T-helper 22 cell (primary cell): ENCODE measurements around the gene DCC.

Source experiments
- DNase-seq: peaks from one replicate; pipeline ENCODE4 v3.0.0-alpha.2; 2020; ENCODE audit warnings: low read depth

DCC gene

GRCh38 chr18:52427521-52428175 lies 87.7 kb downstream of the DCC start:
- no peak for DNase-seq

DNA sequence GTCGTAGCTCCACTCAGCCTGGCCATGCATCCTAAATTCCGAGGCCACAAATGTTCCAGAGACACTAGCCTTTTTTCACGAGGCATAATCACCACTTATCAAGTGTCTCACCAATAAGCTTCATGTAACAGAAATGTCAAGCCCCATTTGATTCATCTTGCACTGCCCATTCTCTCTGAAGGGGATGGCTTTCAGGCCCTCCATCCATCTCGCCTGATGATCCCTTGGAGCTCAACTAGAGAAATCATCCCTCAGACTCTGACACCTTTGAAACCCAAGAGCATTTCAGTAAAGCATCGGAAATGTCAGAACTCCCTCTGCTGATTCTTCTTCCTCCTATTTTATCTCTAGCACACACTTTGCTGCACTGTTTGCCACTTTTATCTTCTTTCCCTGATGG lies 91.7 kb downstream of the DCC start:
- no peak for DNase-seq

GRCh38 chr18:52433797-52434196 lies 93.8 kb downstream of the DCC start:
- DNase-seq, result no peak

DNA sequence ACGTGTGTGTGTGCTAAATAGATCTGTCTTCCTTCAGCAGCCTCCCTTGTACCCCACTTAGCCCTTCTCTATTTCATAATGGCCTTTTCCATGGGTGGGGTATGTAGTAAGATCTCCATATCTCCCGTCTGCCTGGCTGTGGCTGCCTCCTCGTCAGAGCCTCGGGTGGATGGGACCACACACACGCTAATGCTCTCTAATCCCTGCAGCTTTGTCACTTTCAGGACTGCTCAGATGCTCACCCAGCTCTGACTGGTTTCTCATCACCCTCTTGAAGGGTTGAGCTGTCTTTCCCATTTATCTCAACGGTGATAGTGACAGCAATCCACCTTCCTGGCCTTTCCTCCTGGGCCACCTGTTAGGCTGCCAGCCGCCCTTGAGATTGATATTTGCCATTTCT lies 95.3 kb downstream of the DCC start:
- DNase-seq, result no peak

- DNase-seq, result no peak
Observed at GRCh38 chr18:52437161-52437560, 97.2 kb downstream of the DCC start.

DNA sequence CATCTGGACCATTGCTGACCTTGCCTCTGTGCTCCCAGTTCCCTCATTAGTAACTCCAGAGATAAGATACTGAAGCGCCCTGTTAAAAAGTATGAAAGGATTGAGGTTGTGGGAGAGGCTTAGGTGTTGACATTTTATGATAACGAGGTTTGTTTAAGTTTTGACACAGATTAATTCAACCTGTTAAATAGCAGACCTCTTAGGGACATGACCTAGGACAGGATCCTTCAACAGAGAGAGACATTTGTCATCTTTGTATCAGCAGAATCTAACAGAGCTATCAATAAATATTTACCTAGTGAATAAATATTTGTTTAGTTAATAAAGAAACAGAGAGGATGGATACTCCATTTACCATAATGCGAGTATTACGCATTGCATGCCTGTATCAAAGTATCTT lies 99.5 kb downstream of the DCC start:
- no peak for DNase-seq

DNA sequence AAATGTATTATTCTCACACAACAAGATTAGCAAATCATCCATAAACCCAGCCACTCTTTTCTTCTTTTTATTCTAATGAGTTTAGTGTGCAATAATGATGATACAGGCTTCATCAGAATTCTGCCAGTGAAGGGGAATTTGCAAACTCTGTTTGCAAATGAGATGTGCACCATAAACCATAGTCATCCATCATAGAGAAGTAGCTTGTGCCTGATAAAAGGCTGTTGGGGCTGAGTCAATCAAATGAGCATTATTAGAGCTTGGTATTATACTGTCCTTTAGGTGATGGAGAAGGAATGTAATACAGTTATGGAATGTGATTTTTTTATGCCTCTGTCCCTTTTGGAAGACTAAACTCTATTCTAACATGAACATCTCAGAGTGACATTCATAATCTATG lies 101.8 kb downstream of the DCC start:
- no peak for DNase-seq

- no peak for DNase-seq
Observed at GRCh38 chr18:52442686-52443085, 102.7 kb downstream of the DCC start.

GRCh38 chr18:52451256-52451655 lies 111.3 kb downstream of the DCC start:
- DNase-seq, result no peak

DNA sequence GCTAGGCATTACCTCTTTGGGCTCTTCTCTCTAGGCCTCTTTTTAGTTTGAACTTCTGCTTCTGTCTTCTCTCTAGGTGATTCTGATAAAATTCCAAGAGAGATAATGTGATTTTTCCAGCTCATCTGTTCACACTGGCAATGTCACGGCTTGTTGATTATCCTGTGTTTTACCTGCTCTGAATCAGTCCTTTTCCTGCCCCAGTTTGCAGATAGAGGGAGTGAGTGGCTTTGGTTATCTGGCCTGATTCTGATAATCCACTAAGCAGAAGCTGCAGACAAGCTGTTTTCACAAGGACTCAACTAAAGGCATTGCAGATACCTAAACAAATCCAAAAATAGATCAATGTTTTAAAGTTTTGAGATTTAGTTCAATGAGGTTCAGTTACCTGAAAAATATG lies 111.9 kb downstream of the DCC start:
- DNase-seq, result no peak

- DNase-seq, result no peak
Observed at GRCh38 chr18:52452427-52452826, 112.4 kb downstream of the DCC start.

DNA sequence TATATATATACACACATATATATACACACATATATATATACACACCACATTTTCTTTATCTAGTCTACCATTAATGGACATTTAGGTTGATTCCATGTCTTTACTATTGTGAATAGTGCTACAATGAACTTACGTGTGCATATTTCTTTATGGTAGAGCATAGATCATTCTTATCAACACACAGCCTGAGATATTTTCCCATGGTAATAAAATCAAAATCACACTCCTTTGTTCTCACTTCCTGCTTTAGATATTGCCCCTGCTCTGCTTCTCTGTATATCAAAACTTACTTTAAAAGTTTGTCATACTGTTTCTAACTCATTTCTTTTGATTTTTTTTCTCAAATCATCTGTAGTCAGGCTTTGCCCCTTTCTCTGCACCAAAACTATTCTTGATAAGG lies 119.9 kb downstream of the DCC start:
- DNase-seq, result no peak

GRCh38 chr18:52462853-52463252 lies 122.9 kb downstream of the DCC start:
- no peak for DNase-seq

GRCh38 chr18:52465391-52465790 lies 125.4 kb downstream of the DCC start:
- DNase-seq, result no peak

- no peak for DNase-seq
Observed at GRCh38 chr18:52468496-52468895, 128.5 kb downstream of the DCC start.

DNA sequence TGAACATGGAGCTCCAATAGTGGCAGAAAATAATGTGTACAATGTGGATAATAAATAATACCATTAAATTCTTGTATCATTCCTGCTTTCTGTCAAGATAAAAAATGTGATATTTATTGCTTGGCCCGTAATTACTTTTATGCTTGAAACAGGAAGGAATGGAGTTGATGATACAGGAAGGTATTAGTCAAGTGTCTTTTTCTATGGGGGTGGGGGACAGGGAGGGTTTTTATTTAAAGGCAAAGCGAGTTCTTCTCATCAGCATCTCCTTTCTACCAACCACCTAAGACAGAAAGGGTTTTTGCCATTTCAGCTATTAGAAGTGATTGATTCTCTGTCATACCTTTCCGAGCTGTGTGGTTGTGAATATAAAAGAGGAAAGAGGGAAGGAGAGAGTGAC lies 135.3 kb downstream of the DCC start:
- no peak for DNase-seq

- no peak for DNase-seq
Observed at GRCh38 chr18:52481116-52481515, 141.1 kb downstream of the DCC start.

GRCh38 chr18:52484977-52485376 lies 145.0 kb downstream of the DCC start:
- DNase-seq, result no peak

GRCh38 chr18:52486052-52486451 lies 146.1 kb downstream of the DCC start:
- DNase-seq, result no peak

- DNase-seq, result no peak
Observed at GRCh38 chr18:52489396-52490306, 149.7 kb downstream of the DCC start.

GRCh38 chr18:52496426-52496825 lies 156.4 kb downstream of the DCC start:
- DNase-seq, result no peak

DNA sequence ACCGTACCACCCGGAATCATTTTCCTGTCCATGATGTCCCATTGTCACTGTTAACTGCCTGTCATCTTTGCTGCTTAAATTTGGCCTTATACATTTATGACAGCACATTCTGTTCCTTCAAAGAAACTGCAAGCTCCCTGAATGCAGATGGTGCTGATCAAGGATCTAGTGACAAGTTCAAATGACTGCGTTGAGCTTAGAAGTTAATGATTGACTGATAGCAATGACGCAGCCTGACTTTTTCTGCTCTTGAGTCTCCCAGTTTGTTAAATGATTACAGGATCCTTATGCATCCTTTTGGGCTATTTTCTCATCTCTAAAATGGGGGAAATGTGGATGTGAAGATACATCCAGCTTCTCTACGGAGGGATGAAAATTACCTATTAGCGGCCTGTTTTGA lies 159.0 kb downstream of the DCC start:
- DNase-seq, result no peak

DNA sequence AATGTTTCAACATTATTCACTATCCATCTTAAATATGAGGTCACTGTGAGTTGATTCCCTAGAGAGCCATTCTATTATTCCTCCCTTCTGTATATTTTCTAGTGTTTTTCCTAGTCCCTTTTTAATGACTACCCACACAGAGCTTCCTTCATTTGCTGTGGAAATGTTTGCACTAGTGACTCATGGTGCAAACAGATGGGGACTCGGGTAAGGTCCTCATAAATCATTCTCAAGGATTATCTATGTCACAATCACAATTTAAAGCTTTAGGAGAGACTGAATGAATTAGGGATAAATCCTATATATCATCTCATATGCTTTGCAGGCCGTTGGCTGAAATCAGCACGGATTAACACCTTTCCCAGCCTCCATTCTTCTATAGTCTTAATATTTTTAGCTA lies 159.6 kb downstream of the DCC start:
- DNase-seq, result no peak

DNA sequence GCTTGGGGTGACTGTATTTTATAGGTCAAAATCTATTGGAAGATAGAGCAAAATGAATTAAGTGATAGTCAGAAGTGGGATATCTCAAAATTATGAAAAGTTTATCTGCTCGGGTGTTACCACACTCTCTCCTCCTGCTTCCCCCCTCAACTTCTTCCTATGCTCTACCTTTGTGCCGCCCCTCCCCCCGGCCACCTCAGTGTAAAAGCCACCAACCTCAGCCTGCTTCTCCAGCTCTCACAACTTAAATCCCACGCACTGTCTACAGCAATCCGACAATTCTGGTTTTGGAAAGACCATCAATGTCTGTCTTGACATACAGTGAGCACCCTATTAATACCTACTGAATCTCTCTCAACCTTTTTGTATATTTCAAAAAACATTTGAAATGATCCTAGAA lies 164.6 kb downstream of the DCC start:
- no peak for DNase-seq
